ENCODE results near the gene AGAP2. TPM values are rescaled to one million over a fixed set of nuclear protein-coding genes. Genes with fewer than 3 reads are reported as not detected.
A peak's percentile ranks its signal among the peaks of the same experiment; 100 is the strongest.

Gene AGAP2
- total RNA-seq, 1 donor from 2014 or later: 1.7 TPM

DNA sequence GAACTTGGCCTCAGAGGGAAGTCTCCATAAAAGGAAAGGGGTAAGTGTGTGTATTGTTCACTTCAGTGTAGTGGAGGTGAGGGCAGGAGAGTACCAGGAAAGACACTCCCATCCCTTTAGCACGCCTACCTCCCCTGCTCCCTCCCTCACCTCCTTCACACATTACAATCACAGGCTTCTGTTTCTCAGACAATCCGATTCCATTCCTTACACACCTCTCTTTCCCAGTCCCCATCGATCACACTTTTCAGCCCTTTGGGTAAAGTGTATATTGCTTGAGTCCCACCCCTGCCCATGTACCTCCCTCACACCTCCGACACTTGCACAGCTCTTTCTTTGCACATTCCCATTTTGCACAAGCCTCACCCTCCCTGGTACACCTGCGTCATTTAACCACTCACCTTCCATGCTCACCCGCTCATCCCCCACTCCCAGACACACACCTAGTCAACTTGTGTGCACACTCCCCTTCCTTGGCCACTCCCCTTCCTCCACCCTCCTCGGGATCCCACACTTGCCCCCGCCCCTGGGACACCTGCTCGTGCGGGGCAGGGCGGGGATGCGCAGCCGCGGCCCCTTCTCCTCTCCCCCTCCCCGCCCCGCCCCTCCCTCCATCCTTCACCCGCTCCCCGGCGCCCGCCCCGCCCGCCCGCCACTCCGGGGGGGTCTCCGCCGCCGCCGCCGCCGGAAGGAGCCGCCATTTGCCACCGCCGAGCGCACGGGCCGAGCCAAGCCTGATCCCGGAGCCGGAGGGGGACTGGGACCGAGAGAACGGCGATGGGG lies 16.1 kb upstream of the AGAP2 start, which contains the start of gene MARCHF9:
TSS of gene MARCHF9 (plus strand) at position 693 of the 783 bp plus-strand sequence. CDS start 426 bp downstream, outside the sequence.
- peaks cover 36% of the 10 kb centered on the region for H3K27me3 Mint-ChIP-seq (ENCODE audit: insufficient read depth, low read depth)

GRCh38 chr12:57753756-57754337 lies 15.3 kb upstream of the AGAP2 start:
- no peaks in the 10 kb centered on the region for H3K36me3 ChIP-seq
- no peak overlapping the region for H2AFZ ChIP-seq (replicated peaks)
- H3K27me3 ChIP-seq: peaks cover 29% of the 10 kb centered on the region
- peaks cover 33% of the 10 kb centered on the region for H3K79me2 ChIP-seq (ENCODE audit: low read depth)
- Mint-ChIP-seq H3K27me3 (ENCODE audit: insufficient read depth, low read depth) (peaks cover 36% of the 10 kb centered on the region), H3K27ac (no peak overlapping the region), H3K36me3 (peaks cover 31% of the 10 kb centered on the region), H3K4me3 (peak overlapping the region; percentile 97), H3K9me3 (peaks cover 3% of the 10 kb centered on the region), H3K4me1 (peaks cover 50% of the 10 kb centered on the region)
- H3K4me1 ChIP-seq: peaks cover 31% of the 10 kb centered on the region
- no peak overlapping the region for H3K27ac ChIP-seq
- TF ChIP-seq EZH2 (IDR thresholded peaks at IDR 0.05) (no peak), EZH2phosphoT487 (IDR thresholded peaks at IDR 0.05) (no peak)
- TF ChIP-seq, protein P1, sequence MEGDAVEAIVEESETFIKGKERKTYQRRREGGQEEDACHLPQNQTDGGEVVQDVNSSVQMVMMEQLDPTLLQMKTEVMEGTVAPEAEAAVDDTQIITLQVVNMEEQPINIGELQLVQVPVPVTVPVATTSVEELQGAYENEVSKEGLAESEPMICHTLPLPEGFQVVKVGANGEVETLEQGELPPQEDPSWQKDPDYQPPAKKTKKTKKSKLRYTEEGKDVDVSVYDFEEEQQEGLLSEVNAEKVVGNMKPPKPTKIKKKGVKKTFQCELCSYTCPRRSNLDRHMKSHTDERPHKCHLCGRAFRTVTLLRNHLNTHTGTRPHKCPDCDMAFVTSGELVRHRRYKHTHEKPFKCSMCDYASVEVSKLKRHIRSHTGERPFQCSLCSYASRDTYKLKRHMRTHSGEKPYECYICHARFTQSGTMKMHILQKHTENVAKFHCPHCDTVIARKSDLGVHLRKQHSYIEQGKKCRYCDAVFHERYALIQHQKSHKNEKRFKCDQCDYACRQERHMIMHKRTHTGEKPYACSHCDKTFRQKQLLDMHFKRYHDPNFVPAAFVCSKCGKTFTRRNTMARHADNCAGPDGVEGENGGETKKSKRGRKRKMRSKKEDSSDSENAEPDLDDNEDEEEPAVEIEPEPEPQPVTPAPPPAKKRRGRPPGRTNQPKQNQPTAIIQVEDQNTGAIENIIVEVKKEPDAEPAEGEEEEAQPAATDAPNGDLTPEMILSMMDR (IDR thresholded peaks at IDR 0.05): no peak
- no peak overlapping the region for H3K9ac ChIP-seq
- H3F3A ChIP-seq (ENCODE audit: low read depth): peaks cover 41% of the 10 kb centered on the region
- no peak for DNase-seq (ENCODE audit: low spot score)
- H3K9me3 ChIP-seq (ENCODE audit: low read depth): no peaks in the 10 kb centered on the region
- peaks cover 30% of the 10 kb centered on the region for H4K20me1 ChIP-seq (ENCODE audit: low read depth)
- H3K4me2 ChIP-seq: peak overlapping the region; percentile 95
- H3K4me3 ChIP-seq: peak overlapping the region; percentile 66

More for the DNA sequence above, 16.1 kb upstream of the AGAP2 start, which contains the start of gene MARCHF9:
- H3K4me1 Mint-ChIP-seq: peaks cover 50% of the 10 kb centered on the region
- H3K9ac ChIP-seq: no peak within 1 kb of the TSS
- H3K79me2 ChIP-seq (ENCODE audit: low read depth): peaks cover 26% of the 10 kb centered on the region
- peaks cover 3% of the 10 kb centered on the region for H3K9me3 Mint-ChIP-seq
- no peaks in the 10 kb centered on the region for H3K36me3 ChIP-seq
- peak within 1 kb of the TSS; percentile 97 for H3K4me3 Mint-ChIP-seq
- DNase-seq (ENCODE audit: low spot score): peak; percentile 82
- H3K27ac ChIP-seq: no peak within 1 kb of the TSS
- H3K27me3 ChIP-seq: peaks cover 29% of the 10 kb centered on the region
- H2AFZ ChIP-seq (replicated peaks): no peak within 1 kb of the TSS
- H3K4me3 ChIP-seq: peak within 1 kb of the TSS; percentile 66
- H3K27ac Mint-ChIP-seq: peak within 1 kb of the TSS; percentile 74
- H3K4me2 ChIP-seq: peak within 1 kb of the TSS; percentile 95
- H3K9me3 ChIP-seq (ENCODE audit: low read depth): no peaks in the 10 kb centered on the region
- H3K4me1 ChIP-seq: peaks cover 31% of the 10 kb centered on the region
- H3K36me3 Mint-ChIP-seq: peaks cover 25% of the 10 kb centered on the region
- peaks cover 38% of the 10 kb centered on the region for H4K20me1 ChIP-seq (ENCODE audit: low read depth)
- H3F3A ChIP-seq (ENCODE audit: low read depth): peaks cover 37% of the 10 kb centered on the region
- TF ChIP-seq, protein P1 (IDR thresholded peaks at IDR 0.05): no peak
- TF ChIP-seq EZH2phosphoT487 (IDR thresholded peaks at IDR 0.05) (no peak), EZH2 (IDR thresholded peaks at IDR 0.05) (no peak)

DNA sequence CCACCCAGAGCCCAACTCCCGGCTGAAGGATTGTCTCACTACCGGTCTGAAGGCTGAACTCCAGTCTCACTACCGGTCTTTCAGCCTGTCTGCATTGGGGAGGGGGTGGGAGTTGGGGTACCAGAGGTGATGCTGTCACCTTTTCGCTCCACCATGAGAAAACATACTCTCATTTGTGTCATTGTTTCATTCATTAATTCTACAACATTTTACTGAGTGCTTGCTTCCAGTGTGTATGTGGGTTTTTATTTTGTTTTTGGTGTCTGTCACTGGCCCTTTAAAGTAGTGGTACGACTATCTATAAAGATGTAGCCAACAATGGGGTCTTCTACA lies 14.1 kb upstream of the AGAP2 start:
- Histone ChIP-seq H3K9me3 (ENCODE audit: low read depth) (no peaks in the 10 kb centered on the region), H3K4me2 (peak overlapping the region; percentile 67), H2AFZ (replicated peaks) (no peak overlapping the region), H4K20me1 (ENCODE audit: low read depth) (peaks cover 18% of the 10 kb centered on the region), H3K4me3 (peak overlapping the region; percentile 28), H3F3A (ENCODE audit: low read depth) (peaks cover 53% of the 10 kb centered on the region), H3K27ac (no peak overlapping the region), H3K4me1 (peaks cover 31% of the 10 kb centered on the region), H3K79me2 (ENCODE audit: low read depth) (peaks cover 35% of the 10 kb centered on the region), H3K36me3 (no peaks in the 10 kb centered on the region), H3K27me3 (peaks cover 29% of the 10 kb centered on the region), H3K9ac (no peak overlapping the region)
- TF ChIP-seq EZH2 (IDR thresholded peaks at IDR 0.05) (no peak), EZH2phosphoT487 (IDR thresholded peaks at IDR 0.05) (no peak)
- TF ChIP-seq, protein P1 (IDR thresholded peaks at IDR 0.05): no peak
- Mint-ChIP-seq H3K36me3 (peaks cover 31% of the 10 kb centered on the region), H3K9me3 (peaks cover 3% of the 10 kb centered on the region), H3K27ac (no peak overlapping the region), H3K4me3 (peak overlapping the region; percentile 98), H3K27me3 (ENCODE audit: insufficient read depth, low read depth) (peaks cover 36% of the 10 kb centered on the region), H3K4me1 (peaks cover 50% of the 10 kb centered on the region)
- no peak for DNase-seq (ENCODE audit: low spot score)

Measured in neural progenitor cell (in vitro differentiated cells).